ENCODE results near the gene SPOP. TPM values are rescaled to one million over a fixed set of nuclear protein-coding genes. Genes with fewer than 3 reads are reported as not detected.

Gene SPOP
- total RNA-seq, 1 donor from 2014 or later, result 58.0 TPM

DNA sequence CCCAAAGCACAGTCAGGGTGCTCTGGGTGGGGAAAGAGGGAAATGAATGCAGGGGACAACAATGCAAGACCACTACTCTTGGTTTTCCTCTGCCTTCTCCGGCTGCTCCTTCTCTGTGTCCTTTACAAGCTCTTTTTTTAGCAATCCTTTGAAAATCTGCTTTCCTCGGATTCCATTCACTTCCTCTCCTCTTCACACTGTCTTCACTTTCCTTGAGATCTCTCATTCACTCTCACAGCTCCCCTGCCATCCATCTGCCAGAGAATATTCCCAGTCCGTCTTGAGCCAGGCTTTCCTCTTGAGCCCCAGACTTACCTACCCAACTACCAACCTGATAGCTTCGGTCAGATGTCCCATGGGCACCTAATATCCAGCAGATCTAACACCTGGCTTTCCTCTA is 11.0 kb upstream of the SPOP start:
- no peak for DNase-seq (ENCODE audit: low spot score, unreplicated experiment)
- Mint-ChIP-seq H3K4me1 (ENCODE audit: low read depth) (peaks cover 5% of the 10 kb centered on the region), H3K36me3 (ENCODE audit: insufficient read depth) (no peaks in the 10 kb centered on the region), H3K4me3 (ENCODE audit: low read depth) (no peak overlapping the region), H3K27me3 (peaks cover 19% of the 10 kb centered on the region), H3K9me3 (ENCODE audit: low read depth) (no peaks in the 10 kb centered on the region), H3K27ac (no peak overlapping the region)
- TF ChIP-seq, protein P1, sequence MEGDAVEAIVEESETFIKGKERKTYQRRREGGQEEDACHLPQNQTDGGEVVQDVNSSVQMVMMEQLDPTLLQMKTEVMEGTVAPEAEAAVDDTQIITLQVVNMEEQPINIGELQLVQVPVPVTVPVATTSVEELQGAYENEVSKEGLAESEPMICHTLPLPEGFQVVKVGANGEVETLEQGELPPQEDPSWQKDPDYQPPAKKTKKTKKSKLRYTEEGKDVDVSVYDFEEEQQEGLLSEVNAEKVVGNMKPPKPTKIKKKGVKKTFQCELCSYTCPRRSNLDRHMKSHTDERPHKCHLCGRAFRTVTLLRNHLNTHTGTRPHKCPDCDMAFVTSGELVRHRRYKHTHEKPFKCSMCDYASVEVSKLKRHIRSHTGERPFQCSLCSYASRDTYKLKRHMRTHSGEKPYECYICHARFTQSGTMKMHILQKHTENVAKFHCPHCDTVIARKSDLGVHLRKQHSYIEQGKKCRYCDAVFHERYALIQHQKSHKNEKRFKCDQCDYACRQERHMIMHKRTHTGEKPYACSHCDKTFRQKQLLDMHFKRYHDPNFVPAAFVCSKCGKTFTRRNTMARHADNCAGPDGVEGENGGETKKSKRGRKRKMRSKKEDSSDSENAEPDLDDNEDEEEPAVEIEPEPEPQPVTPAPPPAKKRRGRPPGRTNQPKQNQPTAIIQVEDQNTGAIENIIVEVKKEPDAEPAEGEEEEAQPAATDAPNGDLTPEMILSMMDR (IDR thresholded peaks at IDR 0.05; ENCODE audit: unreplicated experiment), result no peak

DNA sequence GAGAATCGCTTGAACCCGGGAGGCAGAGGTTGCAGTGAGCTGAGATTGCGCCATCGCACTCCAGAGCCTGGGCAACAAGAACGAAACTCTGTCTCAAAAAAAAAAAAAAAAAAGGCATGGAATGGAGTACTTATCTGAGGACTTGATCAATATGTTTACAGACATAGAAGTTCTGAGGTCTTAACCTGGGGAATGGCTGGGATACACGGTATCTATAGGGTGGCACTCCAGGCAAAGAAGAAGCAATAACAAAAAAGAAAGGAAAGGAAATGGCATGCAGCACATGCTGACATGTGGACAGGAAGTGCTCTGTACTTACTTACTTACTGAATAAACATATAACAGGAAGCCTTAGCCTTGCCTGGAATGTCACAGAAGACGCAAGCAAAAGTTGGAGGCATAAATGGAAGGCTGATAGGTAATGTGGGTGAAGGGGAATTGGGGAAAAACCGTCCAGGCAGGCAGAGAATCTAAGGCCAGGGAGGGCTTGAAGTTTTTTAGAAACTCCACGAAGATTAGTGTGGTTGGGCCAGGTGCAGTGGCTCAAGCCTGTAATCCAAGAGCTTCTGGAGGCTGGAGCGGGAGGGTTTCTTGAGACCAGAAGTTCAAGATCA is 10.1 kb upstream of the SPOP start:
- TF ChIP-seq, protein P1 (IDR thresholded peaks at IDR 0.05; ENCODE audit: unreplicated experiment), result no peak
- H3K36me3 Mint-ChIP-seq (ENCODE audit: insufficient read depth), result no peaks in the 10 kb centered on the region
- no peaks in the 10 kb centered on the region for H3K9me3 Mint-ChIP-seq (ENCODE audit: low read depth)
- H3K27ac Mint-ChIP-seq, result peak overlapping the region; percentile 60
- peaks cover 5% of the 10 kb centered on the region for H3K4me1 Mint-ChIP-seq (ENCODE audit: low read depth)
- H3K4me3 Mint-ChIP-seq (ENCODE audit: low read depth), result no peak overlapping the region
- no peak for DNase-seq (ENCODE audit: low spot score, unreplicated experiment)
- peaks cover 16% of the 10 kb centered on the region for H3K27me3 Mint-ChIP-seq

DNA sequence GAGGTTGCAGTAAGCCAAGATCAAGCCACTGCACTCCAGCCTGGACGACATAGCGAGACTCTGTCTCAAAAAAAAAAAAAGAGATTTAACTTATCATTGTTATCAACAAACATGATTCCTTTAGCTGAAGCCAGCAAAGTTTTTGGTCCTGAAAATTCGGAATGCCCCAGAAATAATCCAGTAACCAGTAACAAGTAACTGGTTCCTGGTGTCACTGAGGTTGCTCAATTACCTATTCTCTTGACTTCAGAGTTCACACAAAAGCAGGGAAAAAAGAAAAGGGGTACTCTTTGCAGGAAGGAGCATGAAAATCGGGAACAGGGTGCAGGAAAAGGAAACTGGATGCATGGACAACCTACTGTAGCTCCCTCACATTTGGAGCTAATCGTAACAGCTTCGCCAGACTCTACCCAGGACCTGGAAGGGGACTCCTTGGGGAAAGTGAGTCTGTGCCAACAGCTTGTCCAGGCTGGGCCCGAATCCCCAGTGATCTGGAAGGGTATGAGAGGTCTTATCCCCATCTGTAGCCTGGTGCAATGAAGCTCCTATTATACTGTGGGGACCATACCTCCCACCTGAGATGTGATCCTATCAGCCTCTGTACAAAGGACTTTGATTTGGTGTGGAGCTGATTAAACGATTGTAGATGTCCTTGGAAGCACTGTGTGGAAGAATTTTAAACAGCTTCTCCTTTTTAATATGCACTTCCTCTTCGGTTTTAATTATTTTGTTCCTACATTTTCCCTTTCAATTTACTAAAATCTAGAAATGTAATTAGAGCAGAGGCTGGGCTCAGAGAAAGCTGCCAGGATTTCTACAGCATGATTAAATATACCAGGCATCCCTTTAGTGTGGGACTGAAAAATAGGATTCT is 3.4 kb upstream of the SPOP start:
- H3K4me1 Mint-ChIP-seq (ENCODE audit: low read depth), result peaks cover 10% of the 10 kb centered on the region
- TF ChIP-seq, protein P1 (IDR thresholded peaks at IDR 0.05; ENCODE audit: unreplicated experiment), result no peak
- peaks cover 4% of the 10 kb centered on the region for H3K9me3 Mint-ChIP-seq (ENCODE audit: low read depth)
- no peaks in the 10 kb centered on the region for H3K36me3 Mint-ChIP-seq (ENCODE audit: insufficient read depth)
- no peaks in the 10 kb centered on the region for H3K27me3 Mint-ChIP-seq
- no peak for DNase-seq (ENCODE audit: low spot score, unreplicated experiment)
- H3K27ac Mint-ChIP-seq, result no peak overlapping the region
- H3K4me3 Mint-ChIP-seq (ENCODE audit: low read depth), result no peak overlapping the region

DNA sequence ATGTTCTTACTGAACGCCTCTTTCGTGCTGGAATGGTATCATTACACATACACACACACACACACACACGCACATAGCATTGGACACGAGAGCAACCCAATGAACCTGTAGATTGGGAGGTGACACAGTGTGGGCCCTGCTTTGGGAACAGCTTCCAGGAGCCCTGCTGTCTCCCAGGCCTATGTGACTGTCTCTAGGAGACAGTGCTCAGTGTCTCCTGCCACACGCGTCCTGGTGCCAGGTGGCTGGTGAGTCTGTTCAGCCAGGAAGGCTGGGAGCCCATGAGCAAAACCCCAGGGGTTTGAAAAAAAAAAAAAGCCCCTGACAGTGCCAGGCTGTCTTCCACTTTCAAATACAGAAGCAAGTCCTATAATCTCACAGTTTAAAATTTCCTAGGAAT is 2.4 kb upstream of the SPOP start:
- Mint-ChIP-seq H3K4me3 (ENCODE audit: low read depth) (no peak overlapping the region), H3K27me3 (no peaks in the 10 kb centered on the region), H3K4me1 (ENCODE audit: low read depth) (peaks cover 20% of the 10 kb centered on the region), H3K27ac (no peak overlapping the region), H3K36me3 (ENCODE audit: insufficient read depth) (peaks cover under 1% of the 10 kb centered on the region), H3K9me3 (ENCODE audit: low read depth) (peaks cover 4% of the 10 kb centered on the region)
- no peak for DNase-seq (ENCODE audit: low spot score, unreplicated experiment)
- TF ChIP-seq, protein P1 (IDR thresholded peaks at IDR 0.05; ENCODE audit: unreplicated experiment), result no peak

DNA sequence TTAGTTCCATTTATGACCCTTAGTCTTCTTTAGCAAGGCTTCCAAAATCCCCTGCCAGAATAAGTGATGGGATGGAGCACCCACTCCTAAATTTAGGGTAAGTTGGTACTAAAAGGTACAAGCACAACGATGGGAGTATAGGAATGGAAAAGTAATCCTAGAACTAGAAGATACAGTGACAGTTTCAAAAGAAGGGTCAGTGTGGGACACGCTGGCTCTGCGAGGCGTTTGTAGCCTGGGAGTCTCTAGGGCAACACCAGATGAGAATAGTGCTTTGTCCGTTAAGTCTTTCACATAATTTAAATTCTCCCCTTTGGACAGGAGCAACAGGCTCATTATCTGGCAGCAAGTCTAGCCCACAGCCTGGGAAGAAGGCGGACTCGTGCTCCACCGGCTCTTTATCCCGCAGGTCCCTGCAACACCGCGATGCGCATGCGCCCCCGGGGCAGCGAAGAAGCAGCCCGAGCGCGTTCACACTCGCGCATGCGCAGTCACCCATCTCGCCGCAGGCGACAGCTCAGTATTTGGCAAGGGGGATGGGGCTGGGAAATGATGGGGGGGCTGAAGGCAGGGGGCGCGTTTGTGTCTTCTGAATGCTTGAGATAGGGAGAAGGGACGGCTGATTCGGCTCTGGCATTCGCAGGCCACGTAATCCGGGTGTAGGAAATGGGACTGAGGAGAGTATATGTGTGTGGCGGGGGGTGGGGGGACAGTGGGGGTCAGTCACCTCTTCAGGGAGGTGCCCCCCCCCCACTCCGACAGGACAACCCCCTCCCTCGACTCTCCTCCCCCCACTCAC is 564 bp downstream of the SPOP start:
- Mint-ChIP-seq H3K9me3 (ENCODE audit: low read depth) (peaks cover 4% of the 10 kb centered on the region), H3K27ac (peak overlapping the region; percentile 99), H3K4me3 (ENCODE audit: low read depth) (peak overlapping the region; percentile 99), H3K27me3 (no peaks in the 10 kb centered on the region), H3K36me3 (ENCODE audit: insufficient read depth) (peaks cover 11% of the 10 kb centered on the region), H3K4me1 (ENCODE audit: low read depth) (peaks cover 31% of the 10 kb centered on the region)
- TF ChIP-seq, protein P1 (IDR thresholded peaks at IDR 0.05; ENCODE audit: unreplicated experiment), result no peak
- DNase-seq (ENCODE audit: low spot score, unreplicated experiment), result peak; percentile 96
